K562 (cell line): ENCODE results near the gene RAB5B. TPM values are rescaled to one million over a fixed set of nuclear protein-coding genes. Genes with fewer than 3 reads are reported as not detected.

Source experiments
- ARID3A ChIP-seq: IDR thresholded peaks from 2 replicates; pipeline ENCODE4 v1.6.1; 2012; ENCODE audit warnings: low read depth, low read length, improper control_type of control experiment, borderline replicate concordance
- DEAF1 ChIP-seq: fragments of 450-650 bp; formaldehyde crosslinking; IDR thresholded peaks from 2 replicates; pipeline ENCODE4 v1.4.0; 2020; ENCODE audit warnings: mild to moderate bottlenecking, moderate library complexity
- KDM4B ChIP-seq, 2 experiments: fragments of 450-650 bp in 1 of 2; sonication (generic) in 1 of 2; IDR thresholded peaks; 2 replicates each; pipeline ENCODE4 v1.6.1; 2016 to 2017; ENCODE audit warnings: borderline replicate concordance in 2 of 2, antibody characterized with exemption in 1 of 2, low read depth in 1 of 2, mild to moderate bottlenecking in 1 of 2
- MAZ ChIP-seq, 2 experiments: fragments of 450-650 bp in 1 of 2; sonication (generic) in 1 of 2; formaldehyde crosslinking; IDR thresholded peaks in 1 of 2; conservative IDR thresholded peaks in 1 of 2; 2 replicates each; pipeline versions ENCODE4 v1.4.0 to v1.5.0; 2020; ENCODE audit warnings: mild to moderate bottlenecking in 1 of 2, missing genetic modification reagents in 1 of 2
- NFRKB ChIP-seq: fragments of 450-650 bp; IDR thresholded peaks from 2 replicates; pipeline ENCODE4 v1.6.1; 2016; ENCODE audit warnings: low read depth
- REST ChIP-seq, 2 experiments: fragments of 450-650 bp; formaldehyde crosslinking in 1 of 2; IDR thresholded peaks; 2 replicates each; pipeline versions ENCODE4 v1.4.0 to v1.6.1; 2014 to 2020; ENCODE audit warnings: mild to moderate bottlenecking in 2 of 2, borderline replicate concordance in 1 of 2, low read depth in 1 of 2
- TEAD4 ChIP-seq, 2 experiments: sonication (generic) in 1 of 2; formaldehyde crosslinking in 1 of 2; IDR thresholded peaks; 2 replicates each; pipeline versions ENCODE4 v1.6.1 to v1.8.0; 2012 to 2022; ENCODE audit warnings: borderline replicate concordance in 1 of 2, inconsistent platforms in 1 of 2, low read length in 1 of 2, mild to moderate bottlenecking in 1 of 2, missing genetic modification reagents in 1 of 2
- ZNF174 ChIP-seq: fragments of 250-450 bp; sonication (Bioruptor Pico); IDR thresholded peaks from 2 replicates; pipeline ENCODE4 v1.4.0; 2020; ENCODE audit warnings: mild to moderate bottlenecking
- polyA plus RNA-seq, 8 experiments: library from polyadenylated mRNA; depleted of rRNA in 4 of 8; stranded (reverse) in 5 of 8; unstranded in 3 of 8; fragments of >200 nt; fragmentation: Nextera tagmentation in 2 of 8; fragmentation: Illumina TruSeq in 1 of 8; extraction: Ambion mirVana in 2 of 8; extraction: Trizol in 1 of 8; gene quantifications; 2 replicates each; pipeline versions ENCODE4 v1.2.1 to v1.2.3, GENCODE V29; 2011 to 2014; ENCODE audit warnings: inconsistent platforms in 1 of 8, missing spikeins in 1 of 8
- total RNA-seq, 7 experiments: library from RNA; depleted of rRNA in 6 of 7; stranded (reverse); fragments of >200 nt in 6 of 7; fragmentation: Illumina TruSeq in 2 of 7; extraction: Trizol in 2 of 7; gene quantifications; 2 replicates each; pipeline versions ENCODE4 v1.2.1 to v1.2.3, GENCODE V29; 2011 to 2021; ENCODE audit warnings: low replicate concordance in 1 of 7
- TF ChIP-seq, protein P1 (sequence below): sonication (generic); formaldehyde crosslinking; IDR thresholded peaks from 2 replicates; pipeline ENCODE4 v1.8.0; 2022; ENCODE audit warnings: missing genetic modification reagents, mild to moderate bottlenecking, moderate library complexity, borderline replicate concordance
- TF ChIP-seq, protein P2 (sequence below): fragments of 200-800 bp; sonication (Bioruptor generic); IDR thresholded peaks from 2 replicates; pipeline ENCODE4 v1.6.1; 2017; ENCODE audit warnings: missing genetic modification characterization, missing compliant biosample characterization

RAB5B gene
- total and polyA plus RNA-seq, 9 of the 15 experiments (the other 6 are each of a cell fraction or from before 2014, with no cell fraction given): 6.8 to 73.8 (median 25.2) TPM

- TF ChIP-seq TEAD4 (IDR thresholded peaks at IDR 0.05; ENCODE audit: low read length) (peak; percentile 41; the same call in 1 of the 2 replicates), TEAD4 (CRISPR knock-in tag; IDR thresholded peaks at IDR 0.05; ENCODE audit: borderline replicate concordance) (no peak), NFRKB (no peak), KDM4B (IDR thresholded peaks at IDR 0.05; ENCODE audit: borderline replicate concordance in 2 of 2, low read depth in 1 of 2) (no peak), ZNF174 (CRISPR knock-in tag) (no peak), ARID3A (peak; percentile 49; the same call in 1 of the 2 replicates), REST (IDR thresholded peaks at IDR 0.05; ENCODE audit: borderline replicate concordance) (0 out of 2 replicates have a peak, but pooled peaks have one; percentile 12), REST (CRISPR knock-in tag; IDR thresholded peaks at IDR 0.05; ENCODE audit: low read depth) (no peak), DEAF1 (CRISPR knock-in tag) (0 out of 2 replicates have a peak, but pooled peaks have one; percentile 3), MAZ (CRISPR knock-in tag; conservative IDR thresholded peaks at IDR 0.05 in 1 of 2, IDR thresholded peaks at IDR 0.05 in 1 of 2) (peak in 1 of 2 experiments; percentile 41; a peak in 2 of 4 replicates)
- TF ChIP-seq, protein P1, sequence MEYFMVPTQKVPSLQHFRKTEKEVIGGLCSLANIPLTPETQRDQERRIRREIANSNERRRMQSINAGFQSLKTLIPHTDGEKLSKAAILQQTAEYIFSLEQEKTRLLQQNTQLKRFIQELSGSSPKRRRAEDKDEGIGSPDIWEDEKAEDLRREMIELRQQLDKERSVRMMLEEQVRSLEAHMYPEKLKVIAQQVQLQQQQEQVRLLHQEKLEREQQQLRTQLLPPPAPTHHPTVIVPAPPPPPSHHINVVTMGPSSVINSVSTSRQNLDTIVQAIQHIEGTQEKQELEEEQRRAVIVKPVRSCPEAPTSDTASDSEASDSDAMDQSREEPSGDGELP (CRISPR knock-in tag): 0 out of 2 replicates have a peak, but pooled peaks have one; percentile 10
- TF ChIP-seq, protein P2, sequence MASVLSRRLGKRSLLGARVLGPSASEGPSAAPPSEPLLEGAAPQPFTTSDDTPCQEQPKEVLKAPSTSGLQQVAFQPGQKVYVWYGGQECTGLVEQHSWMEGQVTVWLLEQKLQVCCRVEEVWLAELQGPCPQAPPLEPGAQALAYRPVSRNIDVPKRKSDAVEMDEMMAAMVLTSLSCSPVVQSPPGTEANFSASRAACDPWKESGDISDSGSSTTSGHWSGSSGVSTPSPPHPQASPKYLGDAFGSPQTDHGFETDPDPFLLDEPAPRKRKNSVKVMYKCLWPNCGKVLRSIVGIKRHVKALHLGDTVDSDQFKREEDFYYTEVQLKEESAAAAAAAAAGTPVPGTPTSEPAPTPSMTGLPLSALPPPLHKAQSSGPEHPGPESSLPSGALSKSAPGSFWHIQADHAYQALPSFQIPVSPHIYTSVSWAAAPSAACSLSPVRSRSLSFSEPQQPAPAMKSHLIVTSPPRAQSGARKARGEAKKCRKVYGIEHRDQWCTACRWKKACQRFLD: 0 out of 2 replicates have a peak, but pooled peaks have one; percentile 4
These were observed 43.0 kb upstream of the RAB5B start, which contains the start of gene DGKA (continued) for GRCh38 chr12:55930771-55931316.
